OCI-LY3 (cell line): ENCODE results near the gene STARD3.
A peak's percentile ranks its signal among the peaks of the same experiment; 100 is the strongest.

Source experiments
- H2AFZ ChIP-seq: fragments of 200-600, 300-600 bp; shearing (Covaris generic); 2 replicates; pipeline ENCODE4 v1.6.0; 2014; ENCODE audit warnings: antibody characterized with exemption, low read depth, low read length
- H3K27ac ChIP-seq: fragments of 200-600, 300-600 bp; sonication (generic); 2 replicates; pipeline ENCODE4 v1.5.1; 2014; ENCODE audit warnings: mild to moderate bottlenecking, low read length, moderate library complexity, mixed read lengths
- H3K27me3 ChIP-seq: fragments of 200-600, 300-600 bp; sonication (generic); 2 replicates; pipeline ENCODE4 v1.6.1; 2014; ENCODE audit warnings: low read depth, low read length, mixed read lengths
- H3K36me3 ChIP-seq: fragments of 200-600, 300-600 bp; sonication (generic); replicated peaks from 2 replicates; pipeline ENCODE3; 2014; ENCODE audit warnings: low read depth, low read length, mixed read lengths
- H3K4me1 ChIP-seq: fragments of 300-600, 200-600 bp; sonication (generic); 2 replicates; pipeline ENCODE4 v1.6.1; 2014; ENCODE audit warnings: low read length, mixed read lengths
- H3K4me2 ChIP-seq: fragments of 200-600, 300-600 bp; sonication (generic); 2 replicates; pipeline ENCODE4 v1.6.1; 2014; ENCODE audit warnings: low read length, mixed read lengths
- H3K4me3 ChIP-seq: fragments of 300-600, 200-600 bp; sonication (generic); 2 replicates; pipeline ENCODE4 v1.5.1; 2014; ENCODE audit warnings: antibody characterized with exemption, mild to moderate bottlenecking, low read length, moderate library complexity
- H3K79me2 ChIP-seq: fragments of 300-600, 200-600 bp; shearing (Covaris generic); 2 replicates; pipeline ENCODE4 v1.6.1; 2014; ENCODE audit warnings: mild to moderate bottlenecking, low read length, mixed read lengths
- H3K9ac ChIP-seq: fragments of 300-600, 200-600 bp; shearing (Covaris generic); 2 replicates; pipeline ENCODE4 v1.6.0; 2014; ENCODE audit warnings: mild to moderate bottlenecking, low read length, moderate library complexity
- H3K9me3 ChIP-seq: fragments of 200-600, 300-600 bp; shearing (Covaris generic); 2 replicates; pipeline ENCODE4 v1.6.1; 2014; ENCODE audit warnings: low read length, mixed read lengths; ENCODE audit not compliant: insufficient read depth
- H4K20me1 ChIP-seq: fragments of 200-600, 300-600 bp; sonication (generic); 2 replicates; pipeline ENCODE4 v1.6.1; 2016; ENCODE audit warnings: low read length, mixed read lengths; ENCODE audit not compliant: insufficient read depth
- EZH2phosphoT487 ChIP-seq: fragments of 200-600 bp; shearing (Covaris generic); IDR thresholded peaks from 2 replicates; pipeline ENCODE4 v1.6.1; 2018; ENCODE audit warnings: antibody characterized with exemption, mixed run types, low read depth
- TF ChIP-seq, protein P1 (sequence below): fragments of 200-600, 300-600 bp; sonication (generic); IDR thresholded peaks from 2 replicates; pipeline ENCODE4 v1.5.1; 2014; ENCODE audit warnings: antibody characterized with exemption, low read length, low read depth

The STARD3 gene

DNA sequence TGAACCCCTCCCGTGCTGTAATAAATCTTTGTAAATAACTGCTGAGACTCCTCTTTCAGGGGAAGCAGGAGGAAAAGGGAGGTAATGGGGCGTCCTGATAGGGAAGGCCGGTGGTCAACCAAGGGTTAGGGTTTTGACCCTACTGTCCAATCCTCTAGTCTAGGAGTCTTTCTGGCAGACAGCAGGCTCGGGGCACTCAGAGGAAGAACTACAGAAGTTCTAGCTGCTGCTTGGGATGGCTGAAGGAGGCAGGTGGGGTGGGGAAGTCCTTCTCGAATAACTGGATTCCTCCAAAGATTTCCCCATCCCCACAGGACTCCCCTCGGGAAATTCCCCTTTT is 387 bp upstream of the STARD3 start:
- Histone ChIP-seq H3K27ac (peak overlapping the region; percentile 38), H3K9ac (peak overlapping the region; percentile 84), H3K36me3 (no peaks in the 10 kb centered on the region), H3K4me2 (peak overlapping the region; percentile 94), H3K9me3 (no peaks in the 10 kb centered on the region), H4K20me1 (peaks cover 12% of the 10 kb centered on the region), H3K79me2 (peaks cover 37% of the 10 kb centered on the region), H3K4me3 (peak overlapping the region; percentile 78), H3K4me1 (peaks cover 28% of the 10 kb centered on the region), H3K27me3 (no peaks in the 10 kb centered on the region), H2AFZ (peak overlapping the region; percentile 42; the same call in 1 of the 2 replicates)
- TF ChIP-seq EZH2phosphoT487, result no peak
- TF ChIP-seq, protein P1, sequence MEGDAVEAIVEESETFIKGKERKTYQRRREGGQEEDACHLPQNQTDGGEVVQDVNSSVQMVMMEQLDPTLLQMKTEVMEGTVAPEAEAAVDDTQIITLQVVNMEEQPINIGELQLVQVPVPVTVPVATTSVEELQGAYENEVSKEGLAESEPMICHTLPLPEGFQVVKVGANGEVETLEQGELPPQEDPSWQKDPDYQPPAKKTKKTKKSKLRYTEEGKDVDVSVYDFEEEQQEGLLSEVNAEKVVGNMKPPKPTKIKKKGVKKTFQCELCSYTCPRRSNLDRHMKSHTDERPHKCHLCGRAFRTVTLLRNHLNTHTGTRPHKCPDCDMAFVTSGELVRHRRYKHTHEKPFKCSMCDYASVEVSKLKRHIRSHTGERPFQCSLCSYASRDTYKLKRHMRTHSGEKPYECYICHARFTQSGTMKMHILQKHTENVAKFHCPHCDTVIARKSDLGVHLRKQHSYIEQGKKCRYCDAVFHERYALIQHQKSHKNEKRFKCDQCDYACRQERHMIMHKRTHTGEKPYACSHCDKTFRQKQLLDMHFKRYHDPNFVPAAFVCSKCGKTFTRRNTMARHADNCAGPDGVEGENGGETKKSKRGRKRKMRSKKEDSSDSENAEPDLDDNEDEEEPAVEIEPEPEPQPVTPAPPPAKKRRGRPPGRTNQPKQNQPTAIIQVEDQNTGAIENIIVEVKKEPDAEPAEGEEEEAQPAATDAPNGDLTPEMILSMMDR, result no peak

DNA sequence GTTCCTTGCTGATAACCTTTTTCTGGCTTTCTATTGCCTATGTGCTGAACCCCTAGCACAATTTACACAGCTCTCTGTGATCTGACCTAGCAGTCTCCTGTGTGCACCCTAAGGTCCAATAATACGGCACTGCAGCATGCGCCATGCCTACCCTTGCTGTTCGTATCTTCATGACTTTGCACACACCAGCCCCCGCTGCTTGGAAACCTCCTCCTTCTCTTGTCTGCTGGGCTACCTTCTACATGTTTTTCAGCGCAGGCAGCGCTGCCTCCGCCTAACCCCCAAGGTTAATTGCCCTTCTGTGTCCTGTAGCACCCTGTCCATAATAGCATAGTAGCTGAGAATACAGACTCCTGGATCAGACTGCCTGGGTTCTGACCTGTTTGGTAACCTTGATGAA is 1.4 kb downstream of the STARD3 start:
- Histone ChIP-seq H3K9ac (peak overlapping the region; percentile 84), H2AFZ (no peak overlapping the region), H3K79me2 (peaks cover 47% of the 10 kb centered on the region), H3K27me3 (no peaks in the 10 kb centered on the region), H3K4me2 (peak overlapping the region; percentile 94), H3K4me1 (peaks cover 28% of the 10 kb centered on the region), H3K27ac (no peak overlapping the region), H4K20me1 (peaks cover 28% of the 10 kb centered on the region), H3K4me3 (peak overlapping the region; percentile 78), H3K9me3 (no peaks in the 10 kb centered on the region), H3K36me3 (no peaks in the 10 kb centered on the region)
- no peak for TF ChIP-seq EZH2phosphoT487
- TF ChIP-seq, protein P1, result no peak

DNA sequence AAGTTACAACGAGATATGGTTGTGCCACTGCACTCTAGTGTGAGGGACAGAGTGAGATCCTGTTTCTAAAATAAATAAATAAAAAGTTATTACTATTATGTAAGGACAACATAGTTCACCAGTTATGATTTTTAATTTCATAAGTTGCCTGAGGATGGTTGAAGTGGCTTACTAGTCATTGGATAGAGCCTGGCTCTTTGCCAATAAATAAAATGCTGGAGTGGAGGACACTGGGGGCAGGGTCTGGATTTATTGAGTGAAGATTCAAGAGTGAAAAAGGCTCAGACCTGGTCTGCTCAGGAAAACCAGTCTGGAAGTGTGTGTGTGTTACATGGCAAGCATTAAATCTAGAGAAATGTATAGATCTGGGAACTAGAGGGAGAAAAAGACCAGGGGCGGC is 2.1 kb downstream of the STARD3 start:
- TF ChIP-seq EZH2phosphoT487, result no peak
- TF ChIP-seq, protein P1, result no peak
- Histone ChIP-seq H3K4me1 (peaks cover 28% of the 10 kb centered on the region), H2AFZ (no peak overlapping the region), H3K27ac (no peak overlapping the region), H3K4me2 (no peak overlapping the region), H3K4me3 (no peak overlapping the region), H3K79me2 (peaks cover 52% of the 10 kb centered on the region), H3K36me3 (no peaks in the 10 kb centered on the region), H3K27me3 (no peaks in the 10 kb centered on the region), H3K9ac (no peak overlapping the region), H4K20me1 (peaks cover 35% of the 10 kb centered on the region), H3K9me3 (no peaks in the 10 kb centered on the region)

DNA sequence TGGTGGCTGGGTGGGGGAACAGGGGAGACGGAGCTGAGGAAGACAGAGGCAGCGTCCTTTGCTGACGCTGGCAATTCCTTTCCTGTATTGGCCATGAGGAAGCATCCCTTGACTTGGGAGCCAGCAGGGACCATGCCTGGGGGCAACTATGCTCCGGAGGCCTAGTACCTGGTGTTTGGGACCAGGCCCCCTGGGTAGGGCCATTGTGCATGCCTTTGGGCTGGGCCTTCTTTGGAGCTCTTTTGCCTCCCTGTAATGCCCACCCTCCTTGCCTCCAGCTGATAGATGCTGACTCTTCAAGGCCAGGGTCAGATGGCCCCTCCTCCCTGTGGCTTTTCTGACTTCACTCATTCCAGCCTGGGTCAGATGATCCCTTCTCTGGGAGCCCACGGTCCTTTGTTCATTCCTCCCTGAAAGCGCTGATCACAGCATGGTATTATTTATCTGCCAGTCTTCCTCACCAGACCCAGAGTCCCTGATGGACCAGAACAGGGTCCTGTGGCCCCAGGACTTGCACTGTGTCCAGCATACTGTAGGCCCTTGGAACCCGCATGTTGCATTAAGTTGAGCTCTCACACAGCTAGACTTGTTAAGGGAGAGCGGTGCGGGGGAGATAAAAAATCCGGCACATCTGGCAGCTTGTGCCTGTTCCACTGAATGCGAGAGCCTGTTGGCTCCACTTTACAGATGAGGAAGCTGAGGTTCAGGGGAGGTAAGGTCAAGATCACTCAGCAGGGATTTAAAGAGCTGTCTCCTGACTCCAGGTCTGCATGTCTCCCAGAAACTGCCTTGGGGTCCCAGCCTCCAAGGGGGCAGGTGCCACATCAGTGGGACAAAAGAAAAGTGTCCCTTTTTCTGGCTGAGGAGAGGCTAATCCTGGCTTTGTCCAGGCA is 2.9 kb downstream of the STARD3 start:
- Histone ChIP-seq H4K20me1 (peaks cover 38% of the 10 kb centered on the region), H2AFZ (no peak overlapping the region), H3K9ac (no peak overlapping the region), H3K27me3 (no peaks in the 10 kb centered on the region), H3K4me3 (no peak overlapping the region), H3K36me3 (no peaks in the 10 kb centered on the region), H3K4me2 (no peak overlapping the region), H3K27ac (no peak overlapping the region), H3K4me1 (peaks cover 28% of the 10 kb centered on the region), H3K9me3 (no peaks in the 10 kb centered on the region), H3K79me2 (peaks cover 52% of the 10 kb centered on the region)
- TF ChIP-seq, protein P1, result no peak
- TF ChIP-seq EZH2phosphoT487, result no peak
